Stimulated activated CD4-positive, alpha-beta T cell treated with anti-CD3 and anti-CD28 coated beads, Interleukin-1b, Interleukin-23, amount 100 ng/mL, for 1 hour (primary cell): ENCODE measurements around the gene LYPD6B.

Source experiments
- DNase-seq, 2 donors: peaks; one replicate each; pipeline ENCODE4 v3.0.0-alpha.2; 2020; ENCODE audit warnings: low read depth in 2 of 2

LYPD6B gene

GRCh38 chr2:149070681-149071320, 32.3 kb downstream of the LYPD6B start:
- no peak for DNase-seq

DNA sequence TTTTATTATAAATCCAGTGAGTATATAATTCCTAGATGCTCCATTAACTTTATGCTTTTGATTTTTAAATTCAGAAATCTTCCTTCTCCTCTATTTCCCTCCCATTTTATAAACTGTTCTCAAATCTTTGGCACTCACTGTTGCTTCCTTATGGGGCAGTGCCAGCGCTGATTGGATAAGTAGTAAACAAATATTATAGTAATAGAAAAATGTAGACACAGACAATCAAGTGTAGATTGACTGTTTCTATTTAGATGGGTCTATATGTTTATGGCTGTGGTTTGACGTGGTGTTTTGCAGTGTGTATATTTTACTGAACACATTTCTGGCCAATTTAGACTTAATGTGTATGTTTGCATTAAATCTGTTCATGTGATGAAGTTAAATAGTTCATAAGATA, 36.6 kb downstream of the LYPD6B start:
- no peak for DNase-seq

- no peak for DNase-seq
These were observed 37.4 kb downstream of the LYPD6B start for GRCh38 chr2:149075853-149076252.

GRCh38 chr2:149076863-149077412, 38.4 kb downstream of the LYPD6B start:
- DNase-seq, result no peak

- no peak for DNase-seq
These were observed 39.4 kb downstream of the LYPD6B start for GRCh38 chr2:149077861-149078260.

GRCh38 chr2:149080099-149080498, 41.6 kb downstream of the LYPD6B start:
- no peak for DNase-seq

DNA sequence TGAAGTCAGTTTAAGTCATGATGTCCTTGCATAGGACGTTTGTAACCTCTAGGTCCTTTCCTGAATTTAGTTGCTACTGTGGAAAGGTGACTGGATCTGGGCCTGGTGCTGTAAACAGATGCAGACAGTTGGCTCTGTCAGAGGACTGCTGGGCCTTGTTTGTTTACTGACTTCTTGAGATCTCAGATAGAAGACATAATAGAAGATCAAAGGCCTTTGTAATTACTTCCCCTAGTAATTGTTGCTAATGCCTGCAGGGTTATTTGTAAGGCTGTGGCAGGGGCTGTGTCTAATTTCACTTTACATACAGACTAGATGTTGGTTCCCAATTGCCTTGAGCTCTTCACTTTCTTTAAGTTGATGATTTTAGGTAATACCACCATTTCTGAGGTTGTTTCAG, 42.5 kb downstream of the LYPD6B start:
- DNase-seq, result no peak

DNA sequence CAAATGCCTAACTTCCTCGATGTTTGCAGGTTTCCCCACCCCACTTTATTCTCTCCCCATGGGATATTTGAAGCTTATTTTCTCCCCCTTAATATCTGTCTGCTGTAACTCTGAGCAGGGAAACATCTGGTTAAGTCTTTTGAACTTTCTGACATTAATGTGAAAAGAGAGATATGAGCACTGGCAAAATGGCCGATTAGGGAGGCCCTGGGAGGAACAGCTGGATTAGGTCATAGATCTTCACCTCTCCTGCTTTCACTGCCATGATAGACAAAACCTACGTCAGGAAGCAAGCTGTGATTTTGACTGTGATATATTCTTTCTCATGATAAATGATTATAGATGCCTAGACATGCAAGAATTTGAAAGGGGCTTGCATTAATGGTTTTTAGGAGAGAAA, 43.6 kb downstream of the LYPD6B start:
- no peak for DNase-seq

DNA sequence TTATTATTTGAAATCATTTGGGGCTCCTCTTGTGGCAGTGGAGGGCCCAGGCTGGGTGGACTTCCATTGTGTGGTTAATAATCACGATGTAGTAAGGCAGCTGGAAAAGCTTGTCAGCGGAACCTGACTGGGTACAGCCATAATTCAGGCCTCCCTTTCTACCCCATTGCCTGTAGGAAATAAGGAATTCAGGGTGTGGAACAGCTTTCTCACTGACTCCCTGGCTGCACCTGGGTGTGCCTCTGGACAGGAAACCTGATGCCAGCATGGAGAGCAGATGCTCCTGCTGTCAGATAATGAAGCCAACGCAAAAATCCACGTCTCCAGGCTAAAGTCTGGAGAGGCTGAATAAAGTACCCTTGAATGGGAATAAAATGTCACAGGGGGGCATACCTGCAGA, 44.2 kb downstream of the LYPD6B start:
- DNase-seq, result no peak

GRCh38 chr2:149084924-149085795, 46.7 kb downstream of the LYPD6B start:
- DNase-seq, result no peak

DNA sequence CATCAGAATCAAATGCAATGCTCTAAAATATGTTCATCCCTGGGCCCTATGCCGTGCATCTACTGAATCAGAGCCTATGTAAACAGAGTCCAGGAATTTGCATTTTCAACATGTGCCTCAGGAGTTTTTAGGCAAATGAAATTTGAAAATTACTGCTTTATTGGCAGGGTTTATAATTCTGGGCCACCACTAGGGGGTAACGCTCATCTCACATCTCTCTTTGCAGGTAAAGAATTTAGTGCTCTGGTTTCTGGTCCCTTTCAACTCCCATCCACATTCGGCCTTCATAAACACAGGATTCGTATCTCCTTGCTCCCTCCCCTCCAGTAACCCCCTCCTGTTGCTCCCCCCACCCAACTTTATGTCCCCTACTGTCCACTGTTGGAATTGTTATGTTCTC, 49.3 kb downstream of the LYPD6B start:
- DNase-seq, result no peak

DNA sequence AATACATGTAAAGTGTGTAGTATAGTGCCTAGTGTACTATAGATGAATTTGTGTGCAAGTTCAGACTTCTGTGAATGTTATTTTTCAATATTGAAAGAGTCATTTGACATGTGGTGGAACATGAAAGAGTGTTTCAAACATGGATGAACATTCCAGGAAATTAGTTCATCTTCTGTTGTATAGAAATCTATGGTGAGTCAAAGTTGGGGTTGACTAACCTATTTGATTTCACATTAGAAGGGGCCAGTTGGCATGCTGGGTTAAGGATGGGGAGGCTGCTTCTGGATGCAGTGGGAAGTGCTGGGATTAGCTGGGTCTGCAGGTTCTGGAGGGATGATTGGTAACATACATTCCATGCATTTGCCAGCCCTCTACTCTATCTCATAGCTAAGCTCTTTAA, 50.6 kb downstream of the LYPD6B start:
- no peak for DNase-seq

DNA sequence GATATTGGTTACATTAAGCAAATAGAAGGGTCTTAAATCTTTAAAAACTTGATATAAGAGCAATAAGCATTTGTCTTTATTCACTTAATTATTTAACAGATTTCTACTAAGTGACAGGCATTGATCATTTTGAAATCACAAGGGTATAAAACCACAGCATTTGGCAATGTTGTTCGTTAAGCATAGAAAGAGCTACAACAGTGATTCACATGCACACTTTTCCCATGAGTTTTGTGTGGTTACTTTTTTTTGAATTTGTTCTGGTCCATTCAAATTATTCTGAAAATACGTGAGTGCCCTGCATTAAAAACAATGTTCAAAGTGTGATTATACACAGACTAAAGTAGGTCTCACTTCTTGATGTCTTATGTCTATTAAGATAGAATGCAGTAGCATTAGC, 52.2 kb downstream of the LYPD6B start:
- no peak for DNase-seq

- no peak for DNase-seq
These were observed 55.1 kb downstream of the LYPD6B start for GRCh38 chr2:149093579-149093978.

GRCh38 chr2:149094217-149095015, 55.9 kb downstream of the LYPD6B start:
- no peak for DNase-seq

- DNase-seq, result no peak
These were observed 60.2 kb downstream of the LYPD6B start for GRCh38 chr2:149098701-149099100.

DNA sequence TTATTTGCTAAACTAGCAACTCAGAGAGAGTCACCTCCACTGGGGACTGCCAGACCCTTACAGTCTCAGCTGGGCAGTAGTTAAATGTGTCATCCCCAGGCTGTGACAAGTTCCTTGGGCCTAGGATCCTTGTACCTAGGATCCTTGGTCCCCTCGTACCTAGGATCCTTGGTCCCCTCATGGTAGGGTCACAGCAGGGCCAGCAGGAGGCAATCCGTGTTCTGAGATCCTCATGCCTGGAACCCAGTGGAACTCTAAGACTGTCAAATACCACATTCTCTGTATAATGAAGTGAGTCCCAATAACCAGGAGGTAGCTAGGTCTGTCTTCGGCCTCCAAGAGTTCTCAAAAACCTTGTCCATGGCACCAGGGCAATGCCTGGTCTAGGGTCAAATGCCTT, 60.8 kb downstream of the LYPD6B start:
- no peak for DNase-seq

GRCh38 chr2:149100739-149101699, 62.5 kb downstream of the LYPD6B start:
- no peak for DNase-seq

DNA sequence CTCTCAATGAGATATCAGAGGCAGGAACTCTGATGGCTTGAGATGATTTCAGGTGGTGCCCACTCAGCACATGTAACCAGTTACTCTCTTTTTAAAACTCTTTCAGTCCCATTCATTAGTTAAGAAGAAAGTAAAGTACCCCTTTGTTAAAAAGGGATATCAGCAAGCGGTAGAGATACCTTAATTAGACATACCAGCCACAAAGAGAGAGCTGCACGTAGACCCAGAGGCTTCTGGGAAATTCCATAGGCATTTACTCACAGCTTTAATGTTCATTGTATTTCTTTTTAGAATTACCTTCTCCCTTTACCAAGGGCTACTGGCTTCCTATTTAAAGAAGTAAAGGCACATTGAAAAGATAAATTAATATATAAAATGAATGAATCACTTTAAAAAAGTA, 63.3 kb downstream of the LYPD6B start:
- no peak for DNase-seq

GRCh38 chr2:149103081-149103620, 64.7 kb downstream of the LYPD6B start:
- no peak for DNase-seq

GRCh38 chr2:149104221-149104620, 65.7 kb downstream of the LYPD6B start:
- no peak for DNase-seq
